SU-DHL-6 (cell line): ENCODE measurements around the gene RHEBL1.

ENCODE experiments used
- EZH2phosphoT487 ChIP-seq: fragments of 200-600 bp; sonication (generic), shearing (Covaris generic); conservative IDR thresholded peaks from 2 replicates; pipeline ENCODE4 v1.6.1; 2018; ENCODE audit warnings: mild to moderate bottlenecking, antibody characterized with exemption, low read length, moderate library complexity, mixed read lengths
- TF ChIP-seq, protein P1 (sequence below): fragments of 200-600 bp; sonication (generic); IDR thresholded peaks from one replicate; pipeline ENCODE4 v1.5.1; 2017; ENCODE audit warnings: antibody characterized with exemption, mild to moderate bottlenecking, low read length, moderate library complexity; ENCODE audit not compliant: insufficient read depth, poor library complexity, severe bottlenecking

DNA sequence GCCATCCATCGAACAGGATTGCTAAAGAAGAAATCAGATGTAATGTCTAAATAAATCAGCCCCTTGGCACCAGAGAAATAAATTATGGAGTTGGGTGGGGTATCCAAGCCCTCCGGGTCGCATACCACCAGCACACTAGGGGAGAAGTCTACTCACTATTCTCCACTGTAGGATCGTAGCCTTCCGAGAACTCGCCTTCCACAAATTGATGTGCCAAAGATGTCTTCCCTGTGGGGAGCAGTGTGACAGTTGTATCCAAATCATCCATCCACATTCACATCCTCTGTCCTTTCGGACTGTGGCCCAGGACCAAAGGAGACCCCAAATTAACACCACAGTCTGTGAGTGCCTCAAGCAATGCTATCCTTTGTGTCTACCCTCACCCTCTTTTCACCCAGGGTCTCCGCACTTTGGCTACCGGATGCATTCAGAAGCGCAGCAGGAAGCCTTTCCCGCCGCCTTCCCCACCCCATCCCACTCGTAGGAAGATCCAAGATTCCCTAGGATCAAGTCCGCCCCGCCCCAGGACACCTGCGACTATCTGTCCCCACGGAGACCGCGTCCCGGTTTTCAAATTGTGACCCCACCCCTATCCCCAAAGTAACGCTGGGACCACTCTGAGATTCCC, 786 bp downstream of the RHEBL1 start:
- TF ChIP-seq, protein P1, sequence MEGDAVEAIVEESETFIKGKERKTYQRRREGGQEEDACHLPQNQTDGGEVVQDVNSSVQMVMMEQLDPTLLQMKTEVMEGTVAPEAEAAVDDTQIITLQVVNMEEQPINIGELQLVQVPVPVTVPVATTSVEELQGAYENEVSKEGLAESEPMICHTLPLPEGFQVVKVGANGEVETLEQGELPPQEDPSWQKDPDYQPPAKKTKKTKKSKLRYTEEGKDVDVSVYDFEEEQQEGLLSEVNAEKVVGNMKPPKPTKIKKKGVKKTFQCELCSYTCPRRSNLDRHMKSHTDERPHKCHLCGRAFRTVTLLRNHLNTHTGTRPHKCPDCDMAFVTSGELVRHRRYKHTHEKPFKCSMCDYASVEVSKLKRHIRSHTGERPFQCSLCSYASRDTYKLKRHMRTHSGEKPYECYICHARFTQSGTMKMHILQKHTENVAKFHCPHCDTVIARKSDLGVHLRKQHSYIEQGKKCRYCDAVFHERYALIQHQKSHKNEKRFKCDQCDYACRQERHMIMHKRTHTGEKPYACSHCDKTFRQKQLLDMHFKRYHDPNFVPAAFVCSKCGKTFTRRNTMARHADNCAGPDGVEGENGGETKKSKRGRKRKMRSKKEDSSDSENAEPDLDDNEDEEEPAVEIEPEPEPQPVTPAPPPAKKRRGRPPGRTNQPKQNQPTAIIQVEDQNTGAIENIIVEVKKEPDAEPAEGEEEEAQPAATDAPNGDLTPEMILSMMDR, result no peak
- TF ChIP-seq EZH2phosphoT487, result no peak
